SK-N-SH (cell line): ENCODE data around the gene CREBL2. TPM values are rescaled to one million over a fixed set of nuclear protein-coding genes. Genes with fewer than 3 reads are reported as not detected.

ENCODE experiments used
- CTCF ChIA-PET: fragments of 300-600, 350-600 bp; formaldehyde crosslinking; extraction: SDS; loops from one replicate; lab custom pipeline; 2021; lab: Yijun Ruan, JAX
- POLR2A ChIA-PET: fragments of 350-600 bp; sonication (Branson Sonifier 250); formaldehyde crosslinking; extraction: SDS; loops from one replicate; lab custom pipeline; 2020; ENCODE audit warnings: antibody characterized with exemption, inconsistent platforms; lab: Yijun Ruan, JAX
- DNase-seq: peaks from one replicate; pipeline ENCODE4 v3.0.0; 2012
- H2AFZ ChIP-seq: fragments of 200-600 bp; sonication (generic); 2 replicates; pipeline ENCODE4 v1.8.1; 2016; ENCODE audit warnings: antibody characterized with exemption, mild to moderate bottlenecking, low read depth
- H3F3A ChIP-seq: fragments of 200-600 bp; sonication (generic); replicated peaks from 2 replicates; pipeline ENCODE3; 2016; ENCODE audit warnings: antibody characterized with exemption, mild to moderate bottlenecking; ENCODE audit not compliant: insufficient read depth
- H3K27ac ChIP-seq, 2 experiments: fragments of 200-500 bp in 1 of 2; fragments of 200-600 bp in 1 of 2; sonication (Bioruptor generic) in 1 of 2; sonication (generic), shearing (Covaris generic) in 1 of 2; 2 replicates each; pipeline versions ENCODE4 v1.5.1 to v1.6.1; 2014 to 2016; ENCODE audit warnings: low read depth in 2 of 2, inconsistent platforms in 1 of 2, low read length in 1 of 2, mild to moderate bottlenecking in 1 of 2, mixed read lengths in 1 of 2
- H3K27me3 ChIP-seq: fragments of 200-600 bp; sonication (generic), shearing (Covaris generic); 2 replicates; pipeline ENCODE4 v1.6.1; 2016; ENCODE audit warnings: mixed run types; ENCODE audit not compliant: insufficient read depth
- H3K36me3 ChIP-seq, 2 experiments: fragments of 200-500 bp in 1 of 2; fragments of 200-600 bp in 1 of 2; sonication (Bioruptor generic) in 1 of 2; sonication (generic) in 1 of 2; replicated peaks in 1 of 2; 2 replicates each; pipeline versions ENCODE3 to v1.5.1; 2014 to 2016; ENCODE audit warnings: low read length in 1 of 2, mild to moderate bottlenecking in 1 of 2; ENCODE audit not compliant: insufficient read depth in 2 of 2, control insufficient read depth in 1 of 2
- H3K4me1 ChIP-seq, 2 experiments: fragments of 200-500 bp in 1 of 2; fragments of 200-600 bp in 1 of 2; sonication (Bioruptor generic) in 1 of 2; sonication (generic), shearing (Covaris generic) in 1 of 2; 2 replicates each; pipeline versions ENCODE4 v1.5.1 to v1.6.1; 2014 to 2016; ENCODE audit warnings: low read depth in 1 of 2, low read length in 1 of 2, mixed run types in 1 of 2; ENCODE audit not compliant: insufficient read depth in 2 of 2, control insufficient read depth in 1 of 2
- H3K4me2 ChIP-seq: fragments of 200-600 bp; sonication (generic), shearing (Covaris generic); 2 replicates; pipeline ENCODE4 v1.6.1; 2017; ENCODE audit warnings: mixed run types
- H3K4me3 ChIP-seq, 2 experiments: fragments of 200-500 bp in 1 of 2; fragments of 200-600 bp in 1 of 2; sonication (Bioruptor generic) in 1 of 2; sonication (generic), shearing (Covaris generic) in 1 of 2; 2 replicates each; pipeline versions ENCODE4 v1.5.1 to v1.8.1; 2014 to 2016; ENCODE audit warnings: low read depth in 2 of 2, inconsistent platforms in 1 of 2, low read length in 1 of 2, mild to moderate bottlenecking in 1 of 2, mixed read lengths in 1 of 2, moderate library complexity in 1 of 2
- H3K79me2 ChIP-seq: fragments of 200-600 bp; sonication (generic); 2 replicates; pipeline ENCODE4 v1.8.1; 2017; ENCODE audit warnings: mild to moderate bottlenecking; ENCODE audit not compliant: insufficient read depth
- H3K9ac ChIP-seq: fragments of 200-600 bp; sonication (generic); 2 replicates; pipeline ENCODE4 v1.6.1; 2017; ENCODE audit warnings: mixed run types
- H3K9me2 ChIP-seq: fragments of 200-600 bp; sonication (generic); 2 replicates; pipeline ENCODE4 v1.6.1; 2017; ENCODE audit warnings: mixed run types
- H3K9me3 ChIP-seq: fragments of 200-600 bp; sonication (generic); 2 replicates; pipeline ENCODE4 v1.6.1; 2017; ENCODE audit warnings: mixed run types, mild to moderate bottlenecking, moderate library complexity
- H4K20me1 ChIP-seq: fragments of 200-600 bp; sonication (generic); 2 replicates; pipeline ENCODE4 v1.6.1; 2017; ENCODE audit warnings: mild to moderate bottlenecking, mixed run types; ENCODE audit not compliant: insufficient read depth
- ELF1 ChIP-seq: IDR thresholded peaks from 2 replicates; pipeline ENCODE4 v1.4.0; 2012
- FOXM1 ChIP-seq: IDR thresholded peaks from 2 replicates; pipeline ENCODE4 v1.4.0; 2012; ENCODE audit warnings: low read depth, mild to moderate bottlenecking
- GABPA ChIP-seq: IDR thresholded peaks from 2 replicates; pipeline ENCODE4 v1.4.0; 2012; ENCODE audit warnings: low read depth, mild to moderate bottlenecking
- GATA2 ChIP-seq: sonication (generic); formaldehyde crosslinking; IDR thresholded peaks from 2 replicates; pipeline ENCODE4 v1.5.0; 2020; ENCODE audit warnings: mild to moderate bottlenecking, missing genetic modification reagents
- IRF3 ChIP-seq: fragments of 150-350 bp; IDR thresholded peaks from 2 replicates; pipeline ENCODE4 v1.6.1; 2016; ENCODE audit warnings: mild to moderate bottlenecking, low read depth, low read length
- JUND ChIP-seq: IDR thresholded peaks from 2 replicates; pipeline ENCODE4 v1.4.0; 2012
- MXI1 ChIP-seq: IDR thresholded peaks from 2 replicates; pipeline ENCODE4 v1.6.1; 2012; ENCODE audit warnings: mild to moderate bottlenecking, low read depth, low read length, improper control_type of control experiment
- NFIC ChIP-seq: IDR thresholded peaks from 2 replicates; pipeline ENCODE4 v1.4.0; 2012; ENCODE audit warnings: borderline replicate concordance
- NRF1 ChIP-seq: IDR thresholded peaks from 2 replicates; pipeline ENCODE4 v1.6.1; 2012; ENCODE audit warnings: low read depth, mild to moderate bottlenecking, low read length
- PBX3 ChIP-seq: IDR thresholded peaks from 2 replicates; pipeline ENCODE4; 2012
- RCOR1 ChIP-seq: fragments of 150-350 bp; IDR thresholded peaks from 2 replicates; pipeline ENCODE4 v1.6.1; 2017; ENCODE audit warnings: antibody characterized with exemption, low read length
- RXRA ChIP-seq: IDR thresholded peaks from 2 replicates; pipeline ENCODE4 v1.4.0; 2012; ENCODE audit warnings: low read depth, mild to moderate bottlenecking, borderline replicate concordance
- SIN3A ChIP-seq: IDR thresholded peaks from 2 replicates; pipeline ENCODE4 v1.6.1; 2012; ENCODE audit warnings: low read depth, mild to moderate bottlenecking, low read length, moderate library complexity, borderline replicate concordance
- SMC3 ChIP-seq: IDR thresholded peaks from 2 replicates; pipeline ENCODE4 v1.6.1; 2012; ENCODE audit warnings: low read depth, low read length, improper control_type of control experiment
- TAF1 ChIP-seq: IDR thresholded peaks from 2 replicates; pipeline ENCODE4 v1.6.1; 2012; ENCODE audit warnings: low read depth, mild to moderate bottlenecking, low read length, moderate library complexity, borderline replicate concordance
- USF1 ChIP-seq: IDR thresholded peaks from 2 replicates; pipeline ENCODE4 v1.4.0; 2012; ENCODE audit warnings: low read depth, borderline replicate concordance
- USF2 ChIP-seq: fragments of 150-350 bp; IDR thresholded peaks from 2 replicates; pipeline ENCODE4 v1.6.1; 2017; ENCODE audit warnings: antibody characterized with exemption, low read length, low read depth, borderline replicate concordance
- ZBTB33 ChIP-seq: IDR thresholded peaks from 2 replicates; pipeline ENCODE4 v1.4.0; 2012; ENCODE audit warnings: low read depth, borderline replicate concordance
- WGBS: methylation state at CpG from one replicate; pipeline ENCODE4 v1.1.6; 2017; ENCODE audit warnings: low lambda C conversion rate; 5-methylcytosine and 5-hydroxymethylcytosine counted together
- polyA plus RNA-seq, 3 experiments: library from polyadenylated mRNA; depleted of rRNA; stranded (reverse); fragments of >200 nt; gene quantifications; 2 replicates each; pipeline ENCODE4 v1.2.3, GENCODE V29; 2012

The CREBL2 gene
- polyA plus RNA-seq, 1 of the 3 experiments (the other 2 are of a cell fraction) = 12.6 TPM

- WGBS = 82% methylated on average over 5 of the region's 5 CpGs
These were observed 28.0 kb upstream of the CREBL2 start for GRCh38 chr12:12583510-12584178.

More at GRCh38 chr12:12583510-12584178, 28.0 kb upstream of the CREBL2 start:
- TF ChIP-seq SMC3 = no peak
- TF ChIP-seq PBX3 = no peak
- TF ChIP-seq RXRA = no peak
- TF ChIP-seq ELF1 = no peak
- TF ChIP-seq SIN3A = no peak
- no peak for TF ChIP-seq NFIC
- TF ChIP-seq NRF1 = no peak
- no peak for TF ChIP-seq ZBTB33
- no peak for TF ChIP-seq USF2
- no peak for TF ChIP-seq MXI1
- no peak for TF ChIP-seq RCOR1
- TF ChIP-seq USF1 = no peak
- TF ChIP-seq TAF1 = no peak
- TF ChIP-seq IRF3 = no peak
- no peak for TF ChIP-seq GATA2 (CRISPR knock-in tag)
- TF ChIP-seq FOXM1 = no peak
- TF ChIP-seq GABPA = no peak
- TF ChIP-seq JUND = no peak
- H3K27me3 ChIP-seq = no peaks in the 10 kb centered on the region
- no peak overlapping the region for H3K9ac ChIP-seq
- no peaks in the 10 kb centered on the region for H3K9me3 ChIP-seq
- no peak overlapping the region for H3K4me2 ChIP-seq
- H3F3A ChIP-seq = no peaks in the 10 kb centered on the region
- peaks cover 0 to 12% of the 10 kb centered on the region in 2 experiments; a peak in 2 of 4 replicates for H3K4me1 ChIP-seq
- ChIA-PET CTCF (interaction anchor here (0.9 to 1.6 kb wide), 2 partner anchors 14 to 20 kb away, joined by 4 to 5 read pairs; no protein-coding TSS in a partner anchor), POLR2A (no interaction called here)
- H3K27ac ChIP-seq = no peak overlapping the region
- H2AFZ ChIP-seq = no peak overlapping the region
- H3K36me3 ChIP-seq = no peaks in the 10 kb centered on the region
- no peaks in the 10 kb centered on the region for H3K9me2 ChIP-seq
- H4K20me1 ChIP-seq = no peaks in the 10 kb centered on the region
- H3K79me2 ChIP-seq = no peaks in the 10 kb centered on the region
- DNase-seq = no peak
- no peak overlapping the region for H3K4me3 ChIP-seq
